ENCODE results near the gene MREG.

GRCh38 chr2:216056739-216057138, 43.4 kb upstream of the MREG start:
- TF ChIP-seq, protein P1, sequence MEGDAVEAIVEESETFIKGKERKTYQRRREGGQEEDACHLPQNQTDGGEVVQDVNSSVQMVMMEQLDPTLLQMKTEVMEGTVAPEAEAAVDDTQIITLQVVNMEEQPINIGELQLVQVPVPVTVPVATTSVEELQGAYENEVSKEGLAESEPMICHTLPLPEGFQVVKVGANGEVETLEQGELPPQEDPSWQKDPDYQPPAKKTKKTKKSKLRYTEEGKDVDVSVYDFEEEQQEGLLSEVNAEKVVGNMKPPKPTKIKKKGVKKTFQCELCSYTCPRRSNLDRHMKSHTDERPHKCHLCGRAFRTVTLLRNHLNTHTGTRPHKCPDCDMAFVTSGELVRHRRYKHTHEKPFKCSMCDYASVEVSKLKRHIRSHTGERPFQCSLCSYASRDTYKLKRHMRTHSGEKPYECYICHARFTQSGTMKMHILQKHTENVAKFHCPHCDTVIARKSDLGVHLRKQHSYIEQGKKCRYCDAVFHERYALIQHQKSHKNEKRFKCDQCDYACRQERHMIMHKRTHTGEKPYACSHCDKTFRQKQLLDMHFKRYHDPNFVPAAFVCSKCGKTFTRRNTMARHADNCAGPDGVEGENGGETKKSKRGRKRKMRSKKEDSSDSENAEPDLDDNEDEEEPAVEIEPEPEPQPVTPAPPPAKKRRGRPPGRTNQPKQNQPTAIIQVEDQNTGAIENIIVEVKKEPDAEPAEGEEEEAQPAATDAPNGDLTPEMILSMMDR (IDR thresholded peaks at IDR 0.05), result no peak
- no peak for TF ChIP-seq POLR2A (IDR thresholded peaks at IDR 0.05)
